Heart right ventricle (tissue), 16 donors: ENCODE measurements around the gene ADPRS. TPM values are rescaled to one million over a fixed set of nuclear protein-coding genes. Genes with fewer than 3 reads are reported as not detected.
A peak's percentile ranks its signal among the peaks of the same experiment; 100 is the strongest.

Source experiments
- ATAC-seq, 8 donors: fragments of 200-7000 bp; cut with Tn5 transposase; one replicate each; pipeline ENCODE4 v1.9.1; 2020; ENCODE audit warnings: mild to moderate bottlenecking in 8 of 8, moderate library complexity in 8 of 8, moderate number of reproducible peaks in 1 of 8
- DNase-seq, 2 donors: peaks; one replicate each; pipeline ENCODE4 v3.0.0-alpha.2; 2020
- H3K27ac ChIP-seq, 10 donors: fragments of 200-600 bp; sonication (generic) in 2 of 10; one replicate each; pipeline versions ENCODE4 v1.5.0 to v1.8.0; 2020 to 2022; ENCODE audit warnings: mild to moderate bottlenecking in 3 of 10
- H3K27me3 ChIP-seq, 7 donors: fragments of 200-600 bp; one replicate each; pipeline ENCODE4 v1.8.0; 2021 to 2022; ENCODE audit warnings: mild to moderate bottlenecking in 2 of 7
- H3K36me3 ChIP-seq, 9 donors: fragments of 200-600 bp; sonication (generic) in 1 of 9; one replicate each; pipeline versions ENCODE4 v1.5.0 to v1.8.0; 2020 to 2022; ENCODE audit warnings: mild to moderate bottlenecking in 2 of 9
- H3K4me1 ChIP-seq, 9 donors: fragments of 200-600 bp; sonication (generic) in 1 of 9; one replicate each; pipeline versions ENCODE4 v1.5.0 to v1.8.0; 2020 to 2022; ENCODE audit warnings: mild to moderate bottlenecking in 4 of 9
- H3K4me3 ChIP-seq, 10 donors: fragments of 200-600 bp; sonication (generic) in 2 of 10; one replicate each; pipeline versions ENCODE4 v1.5.0 to v1.8.0; 2020 to 2022; ENCODE audit warnings: mild to moderate bottlenecking in 7 of 10, moderate library complexity in 2 of 10
- H3K9me3 ChIP-seq, 11 donors: fragments of 200-600 bp in 10 of 11; sonication (generic) in 2 of 11; one replicate each; pipeline versions ENCODE4 v1.5.0 to v1.8.0; 2013 to 2022; ENCODE audit warnings: mild to moderate bottlenecking in 2 of 11, control low read depth in 1 of 11, moderate library complexity in 1 of 11
- WGBS, 2 donors: extraction: QIAGEN DNeasy Blood & Tissue Kit; methylation state at CpG; one replicate each; pipeline ENCODE4 v1.1.7; 2013; ENCODE audit warnings: inconsistent platforms in 1 of 2; 5-methylcytosine and 5-hydroxymethylcytosine counted together
- intact Hi-C, 10 donors: fragments of 100-400 bp; cut with DNase I; formaldehyde crosslinking; loops; one replicate each; pipeline versions ENCODE4 v1.11.1 to v1.14.2; 2022
- polyA plus RNA-seq, 2 donors: library from polyadenylated mRNA; stranded (reverse); fragments of 200-250 nt; gene quantifications; one replicate each; pipeline ENCODE4 v1.2.3, GENCODE V29; 2013
- total RNA-seq, 10 donors: library from RNA; stranded (reverse); fragmentation: NEBNext Ultra II Directional in 3 of 10; extraction: Animal tissue kit (Norgen Biotek cat#: 25700) in 3 of 10; gene quantifications; one replicate each; pipeline versions ENCODE4 v1.2.1 to v1.2.4, GENCODE V29; 2021 to 2023
- TF ChIP-seq, protein P1 (sequence below), 9 donors: fragments of 200-600 bp; sonication (generic) in 2 of 9; IDR thresholded peaks; one replicate each; pipeline versions ENCODE4 v1.5.0 to v1.8.0; 2021 to 2022; ENCODE audit warnings: antibody characterized with exemption in 9 of 9, mild to moderate bottlenecking in 5 of 9, moderate library complexity in 1 of 9
- donor health status: Arrhythmogenic right ventricular cardiomyopathy.
- donor health status: ischemic (EF 13 %, LVEDD 7.1; RV severe dilation, severe dysfunction).
- donor health status: healthy with polysubstance abuse.
- donor health status: DM: no; HTN: yes; CAD: no.
- donor health status: DM: no; HTN: no; CAD: no.
- donor health status: ischemic (EF 25% LVEDD 6.9; RV normal size, moderate dysfunction).
- donor health status: ischemic (EF 25% LVEDD 5.7; RV mildly dilated, moderate dysfunction).
- donor health status: healthy.
- donor health status: DM: yes; HTN: yes; CAD: no.
- donor health status: Ischemic cardiomyopathy.
- donor health status: ischemic (EF 35%, LVEDD 5.7; RV mildly dilated, moderate dysfunction).
- donor health status: nonischemic (EF 11% LVEDD 7.7; RV severe dilation, severe dysfunction).
- donor health status: DM: yes; HTN: yes; CAD: no.
- donor health status: PGD.
- donor health status: ischemic (EF 29% LVEDD 5.4; RV normal size, mild dysfunction).
- donor health status: nonischemic (EF 23%, LVEDD 6.1; RV moderate dilation, normal function).

Gene ADPRS
- total and polyA plus RNA-seq, 12 donors, result 11.0 to 24.3 (median 15.6) TPM

DNA sequence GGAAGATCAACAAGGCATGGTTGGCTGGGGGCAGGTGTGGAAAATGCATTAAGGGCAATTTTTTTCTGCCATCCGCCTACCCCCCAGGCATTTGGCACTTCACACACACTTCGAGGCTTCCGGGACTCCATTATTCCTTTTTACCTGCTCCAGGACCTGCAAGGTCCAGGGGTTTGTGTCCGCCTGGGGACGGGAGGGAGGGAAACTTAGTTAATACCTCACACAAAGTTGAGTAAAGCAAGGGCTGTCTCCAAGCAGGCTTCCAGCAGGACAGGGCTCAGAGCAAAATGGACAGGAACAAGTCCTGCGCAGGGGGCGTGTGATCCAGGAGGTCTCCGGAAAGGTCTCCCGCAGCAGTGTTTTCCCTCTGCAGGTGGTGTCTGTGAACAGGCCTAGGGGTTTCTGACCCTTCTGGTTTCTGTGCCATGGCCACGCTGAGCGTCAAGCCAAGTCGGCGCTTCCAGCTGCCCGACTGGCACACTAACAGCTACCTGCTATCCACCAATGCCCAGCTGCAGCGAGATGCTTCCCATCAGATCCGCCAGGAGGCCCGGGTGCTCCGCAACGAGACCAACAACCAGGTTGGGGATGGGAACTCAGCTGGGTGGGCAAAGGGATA lies 4.1 kb upstream of the ADPRS start:
- intact Hi-C loops, result loop anchor here in 4 of 10 donors (5.0 to 10.0 kb wide), 3 partner anchors 150 to 227 kb away; partner anchors contain the start of genes AGO1 (in 2 of the 4) and AGO3 (in 1 of the 4)
- no peak overlapping the region for H3K27ac ChIP-seq
- 47 to 52% methylated on average over 19 of the region's 19 CpGs for WGBS, 2 donors

GRCh38 chr1:36085126-36085525 lies 3.6 kb upstream of the ADPRS start:
- Histone ChIP-seq H3K27ac (no peak overlapping the region), H3K9me3 (no peaks in the 10 kb centered on the region), H3K36me3 (peaks cover 0 to 2% (median 0%) of the 10 kb centered on the region in 9 donors), H3K4me1 (peaks cover 0 to 34% (median 27%) of the 10 kb centered on the region in 9 donors), H3K4me3 (no peak overlapping the region), H3K27me3 (peaks cover 4 to 35% (median 23%) of the 10 kb centered on the region in 7 donors)
- ATAC-seq (no peak), DNase-seq (no peak)
- intact Hi-C loops, result loop anchor here in 4 of 10 donors (5.0 to 10.0 kb wide), 3 partner anchors 150 to 228 kb away; partner anchors contain the start of genes AGO1 (in 2 of the 4) and AGO3 (in 1 of the 4)
- WGBS, 2 donors, result 88 to 91% methylated on average over 9 of the region's 9 CpGs
- TF ChIP-seq, protein P1, sequence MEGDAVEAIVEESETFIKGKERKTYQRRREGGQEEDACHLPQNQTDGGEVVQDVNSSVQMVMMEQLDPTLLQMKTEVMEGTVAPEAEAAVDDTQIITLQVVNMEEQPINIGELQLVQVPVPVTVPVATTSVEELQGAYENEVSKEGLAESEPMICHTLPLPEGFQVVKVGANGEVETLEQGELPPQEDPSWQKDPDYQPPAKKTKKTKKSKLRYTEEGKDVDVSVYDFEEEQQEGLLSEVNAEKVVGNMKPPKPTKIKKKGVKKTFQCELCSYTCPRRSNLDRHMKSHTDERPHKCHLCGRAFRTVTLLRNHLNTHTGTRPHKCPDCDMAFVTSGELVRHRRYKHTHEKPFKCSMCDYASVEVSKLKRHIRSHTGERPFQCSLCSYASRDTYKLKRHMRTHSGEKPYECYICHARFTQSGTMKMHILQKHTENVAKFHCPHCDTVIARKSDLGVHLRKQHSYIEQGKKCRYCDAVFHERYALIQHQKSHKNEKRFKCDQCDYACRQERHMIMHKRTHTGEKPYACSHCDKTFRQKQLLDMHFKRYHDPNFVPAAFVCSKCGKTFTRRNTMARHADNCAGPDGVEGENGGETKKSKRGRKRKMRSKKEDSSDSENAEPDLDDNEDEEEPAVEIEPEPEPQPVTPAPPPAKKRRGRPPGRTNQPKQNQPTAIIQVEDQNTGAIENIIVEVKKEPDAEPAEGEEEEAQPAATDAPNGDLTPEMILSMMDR (IDR thresholded peaks at IDR 0.05), result no peak

More for the DNA sequence above, 4.1 kb upstream of the ADPRS start:
- H3K9me3 ChIP-seq, result no peaks in the 10 kb centered on the region
- TF ChIP-seq, protein P1 (IDR thresholded peaks at IDR 0.05), result no peak
- peaks cover 4 to 35% (median 23%) of the 10 kb centered on the region in 7 donors for H3K27me3 ChIP-seq
- H3K36me3 ChIP-seq, result no peaks in the 10 kb centered on the region
- peak overlapping the region in 9 of 10 donors; percentile 27 to 55 (median 52) for H3K4me3 ChIP-seq
- DNase-seq (no peak), ATAC-seq (no peak)
- H3K4me1 ChIP-seq, result peaks cover 0 to 29% (median 22%) of the 10 kb centered on the region in 9 donors

GRCh38 chr1:36085686-36086526 lies 2.8 kb upstream of the ADPRS start:
- peaks cover 4 to 35% (median 23%) of the 10 kb centered on the region in 7 donors for H3K27me3 ChIP-seq
- no peak for ATAC-seq
- no peak for DNase-seq
- WGBS, 2 donors, result 90 to 93% methylated on average over 29 of the region's 29 CpGs
- H3K4me3 ChIP-seq, result no peak overlapping the region
- H3K27ac ChIP-seq, result no peak overlapping the region
- TF ChIP-seq, protein P1 (IDR thresholded peaks at IDR 0.05), result no peak
- no peaks in the 10 kb centered on the region for H3K9me3 ChIP-seq
- peaks cover 0 to 10% (median 0%) of the 10 kb centered on the region in 9 donors for H3K36me3 ChIP-seq
- intact Hi-C loops, result loop anchor here in 4 of 10 donors (5.0 to 10.0 kb wide), 3 partner anchors 151 to 229 kb away; partner anchors contain the start of genes AGO1 (in 2 of the 4) and AGO3 (in 1 of the 4)
- peaks cover 0 to 36% (median 35%) of the 10 kb centered on the region in 9 donors for H3K4me1 ChIP-seq
